Immature natural killer cell (primary cell): Measurements from ENCODE around the gene FAM78B. TPM values are rescaled to one million over a fixed set of nuclear protein-coding genes. Genes with fewer than 3 reads are reported as not detected.
A peak's percentile ranks its signal among the peaks of the same experiment; 100 is the strongest.

Source experiments
- DNase-seq, 3 donors: peaks; one replicate each; pipeline ENCODE4 v3.0.0; 2022; ENCODE audit warnings: mixed read lengths in 1 of 3
- H3K27ac Mint-ChIP-seq, 6 donors: one replicate each; pipeline ENCODE4 v1.8.0; 2020; ENCODE audit warnings: mixed read lengths in 6 of 6, mild to moderate bottlenecking in 5 of 6, inconsistent platforms in 4 of 6, moderate library complexity in 3 of 6
- H3K27me3 Mint-ChIP-seq, 3 donors: one replicate each; pipeline ENCODE4 v1.8.0; 2020 to 2021; ENCODE audit warnings: low read depth in 3 of 3, mild to moderate bottlenecking in 3 of 3, mixed read lengths in 3 of 3, moderate library complexity in 3 of 3, inconsistent platforms in 1 of 3
- H3K36me3 Mint-ChIP-seq, 3 donors: one replicate each; pipeline ENCODE4 v1.8.0; 2020; ENCODE audit warnings: mixed read lengths in 3 of 3, inconsistent platforms in 2 of 3, mild to moderate bottlenecking in 2 of 3
- H3K4me1 Mint-ChIP-seq, 2 donors: one replicate each; pipeline ENCODE4 v1.8.0; 2020; ENCODE audit warnings: inconsistent platforms in 2 of 2, mild to moderate bottlenecking in 2 of 2, mixed read lengths in 2 of 2, moderate library complexity in 1 of 2
- H3K4me3 Mint-ChIP-seq, 5 donors: one replicate each; pipeline ENCODE4 v1.8.0; 2020; ENCODE audit warnings: mild to moderate bottlenecking in 5 of 5, mixed read lengths in 5 of 5, inconsistent platforms in 3 of 5, moderate library complexity in 3 of 5
- H3K9me3 Mint-ChIP-seq, 6 donors: one replicate each; pipeline ENCODE4 v1.8.0; 2020; ENCODE audit warnings: mild to moderate bottlenecking in 6 of 6, mixed read lengths in 6 of 6, inconsistent platforms in 4 of 6, moderate library complexity in 3 of 6
- polyA plus RNA-seq, 3 donors: library from polyadenylated mRNA; unstranded; fragments of 300-500 nt; fragmentation: Illumina TruSeq; gene quantifications; one replicate each; pipeline ENCODE4 v1.2.3, GENCODE V29; 2021

FAM78B gene
- polyA plus RNA-seq, 3 donors from 2014 or later, result not detected

DNA sequence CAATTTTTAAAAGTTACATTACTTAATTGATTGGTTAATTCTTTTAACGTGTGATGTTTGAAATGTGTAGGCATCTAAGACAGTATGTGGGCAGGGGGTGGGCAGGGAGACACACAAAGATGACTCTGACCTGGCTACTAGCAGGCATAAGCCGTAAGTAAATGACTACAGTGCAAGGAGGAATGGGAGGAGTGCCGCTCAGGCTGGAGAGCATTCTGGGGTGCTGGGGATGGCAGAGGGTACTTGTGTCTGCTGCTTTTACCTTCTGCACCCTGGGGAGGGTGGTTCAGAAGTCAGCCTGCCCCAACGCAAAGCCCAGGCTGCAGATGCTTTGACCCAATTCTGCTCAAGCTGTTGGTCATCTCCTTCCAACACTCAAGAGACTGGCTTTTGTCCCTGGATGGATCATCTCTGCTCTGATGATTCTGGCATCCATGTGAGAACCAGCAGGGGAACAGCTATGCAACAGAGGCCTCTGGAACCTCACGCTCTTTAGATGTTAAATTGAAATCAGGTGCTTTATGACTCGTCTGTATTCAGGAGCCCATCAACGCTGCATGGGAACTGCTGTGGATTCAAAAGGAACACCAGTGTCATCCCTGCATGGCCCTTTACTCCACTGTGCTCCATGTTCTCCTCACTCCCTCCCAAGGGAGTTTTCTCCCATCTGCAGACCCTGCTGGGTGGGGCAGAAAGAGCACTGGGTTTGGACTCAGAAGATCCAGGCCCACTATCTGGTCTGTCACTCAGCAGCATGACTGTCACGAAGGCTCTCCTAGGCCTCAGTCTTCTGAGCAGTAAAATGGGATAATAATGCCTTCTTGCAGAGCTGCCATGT lies 78.8 kb downstream of the FAM78B start:
- no peak overlapping the region for H3K4me3 Mint-ChIP-seq
- H3K27me3 Mint-ChIP-seq, result peaks cover 2 to 6% (median 4%) of the 10 kb centered on the region in 3 donors
- no peaks in the 10 kb centered on the region for H3K36me3 Mint-ChIP-seq
- DNase-seq, result no peak
- H3K4me1 Mint-ChIP-seq, result no peaks in the 10 kb centered on the region
- peaks cover 0 to 5% (median 0%) of the 10 kb centered on the region in 6 donors for H3K9me3 Mint-ChIP-seq
- no peak overlapping the region for H3K27ac Mint-ChIP-seq

DNA sequence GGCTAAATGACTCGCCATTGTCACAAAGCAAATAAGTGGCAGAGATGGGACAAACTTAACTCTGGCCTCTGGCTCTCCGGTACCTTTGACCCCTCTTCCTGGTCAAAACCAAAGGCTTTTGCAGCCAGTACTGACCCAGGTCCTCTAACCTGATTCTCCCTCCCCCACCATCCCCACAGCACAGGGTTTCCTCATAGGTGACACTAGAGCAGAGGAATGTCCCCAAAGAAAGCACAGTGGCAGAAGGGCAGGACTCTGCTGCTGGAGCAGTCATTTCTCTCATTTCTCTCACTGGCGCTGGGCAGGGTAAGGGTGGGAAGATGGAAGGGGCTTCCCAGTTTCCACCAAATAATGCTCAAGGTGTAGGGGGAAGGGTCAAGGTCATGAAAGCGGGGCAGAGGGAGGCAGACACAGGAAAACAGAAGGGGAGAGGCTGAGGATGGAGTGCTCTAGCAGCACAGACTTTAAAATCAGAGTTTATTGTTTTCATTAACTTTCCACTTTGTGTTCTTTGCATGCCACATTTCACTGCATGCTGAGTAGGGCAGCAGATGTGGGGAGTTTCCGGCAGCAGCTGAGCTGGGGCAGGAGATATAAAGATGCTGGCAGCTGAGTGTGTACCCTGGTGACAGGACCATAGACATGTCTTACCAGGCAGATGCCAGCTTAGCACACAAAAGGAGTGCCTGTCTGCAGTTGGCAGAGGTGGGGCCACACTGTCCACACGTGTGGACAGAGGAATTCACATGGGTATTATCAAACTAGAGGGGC lies 80.5 kb downstream of the FAM78B start:
- no peak for DNase-seq
- peaks cover 0 to 3% (median 0%) of the 10 kb centered on the region in 6 donors for H3K9me3 Mint-ChIP-seq
- peaks cover 2 to 8% (median 6%) of the 10 kb centered on the region in 3 donors for H3K27me3 Mint-ChIP-seq
- no peak overlapping the region for H3K4me3 Mint-ChIP-seq
- H3K4me1 Mint-ChIP-seq, result no peaks in the 10 kb centered on the region
- H3K27ac Mint-ChIP-seq, result peak overlapping the region in 1 of 6 donors; percentile 44
- no peaks in the 10 kb centered on the region for H3K36me3 Mint-ChIP-seq

DNA sequence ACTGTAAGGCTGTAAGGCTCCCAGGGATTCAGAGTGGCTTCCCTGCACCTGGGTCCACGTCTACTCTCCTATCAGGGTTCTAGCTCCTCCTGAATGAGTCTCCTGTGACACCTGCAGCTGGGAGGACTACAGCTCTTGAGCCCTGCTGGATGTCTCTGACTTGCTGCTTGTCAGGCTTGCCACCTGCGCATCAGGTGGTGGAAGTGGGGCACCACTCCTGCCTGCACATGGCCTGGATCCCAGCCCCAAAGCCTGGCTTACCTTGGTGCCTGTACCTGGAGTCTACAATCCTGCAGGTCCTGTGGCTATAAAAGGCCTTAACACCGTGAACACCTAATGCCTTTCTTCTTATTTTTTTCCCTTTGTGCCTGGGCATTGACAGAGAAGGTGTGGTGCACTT lies 82.2 kb downstream of the FAM78B start:
- peaks cover 2 to 7% (median 3%) of the 10 kb centered on the region in 3 donors for H3K27me3 Mint-ChIP-seq
- DNase-seq, result no peak

DNA sequence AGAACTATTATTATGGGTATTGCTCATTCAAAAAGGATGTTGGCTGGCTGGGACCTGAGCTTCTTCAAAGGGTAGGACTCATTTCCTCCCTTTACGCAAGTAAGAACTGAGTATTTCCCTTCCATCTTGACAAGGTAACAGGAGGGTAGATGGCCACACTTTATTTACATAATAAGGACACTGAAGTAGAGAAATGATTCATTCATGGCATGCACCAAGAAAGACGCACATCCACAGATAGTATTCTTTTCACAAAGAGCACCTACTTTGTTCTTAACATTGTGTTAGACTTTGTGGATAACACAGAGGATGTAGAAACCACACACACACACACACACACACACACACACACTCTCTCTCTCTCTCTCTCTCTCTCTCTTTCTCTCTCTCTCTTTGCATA lies 82.9 kb downstream of the FAM78B start:
- H3K9me3 Mint-ChIP-seq, result peaks cover 0 to 3% (median 0%) of the 10 kb centered on the region in 6 donors
- DNase-seq, result no peak
- no peak overlapping the region for H3K4me3 Mint-ChIP-seq
- H3K27ac Mint-ChIP-seq, result no peak overlapping the region
- H3K36me3 Mint-ChIP-seq, result no peaks in the 10 kb centered on the region
- peaks cover 3 to 7% (median 3%) of the 10 kb centered on the region in 3 donors for H3K27me3 Mint-ChIP-seq
- H3K4me1 Mint-ChIP-seq, result peaks cover 2 to 10% of the 10 kb centered on the region in 2 donors

More for the DNA sequence above, 82.2 kb downstream of the FAM78B start:
- H3K27ac Mint-ChIP-seq, result no peak overlapping the region
- peaks cover 2 to 10% of the 10 kb centered on the region in 2 donors for H3K4me1 Mint-ChIP-seq
- H3K9me3 Mint-ChIP-seq, result peaks cover 0 to 3% (median 0%) of the 10 kb centered on the region in 6 donors
- H3K4me3 Mint-ChIP-seq, result no peak overlapping the region
- no peaks in the 10 kb centered on the region for H3K36me3 Mint-ChIP-seq

DNA sequence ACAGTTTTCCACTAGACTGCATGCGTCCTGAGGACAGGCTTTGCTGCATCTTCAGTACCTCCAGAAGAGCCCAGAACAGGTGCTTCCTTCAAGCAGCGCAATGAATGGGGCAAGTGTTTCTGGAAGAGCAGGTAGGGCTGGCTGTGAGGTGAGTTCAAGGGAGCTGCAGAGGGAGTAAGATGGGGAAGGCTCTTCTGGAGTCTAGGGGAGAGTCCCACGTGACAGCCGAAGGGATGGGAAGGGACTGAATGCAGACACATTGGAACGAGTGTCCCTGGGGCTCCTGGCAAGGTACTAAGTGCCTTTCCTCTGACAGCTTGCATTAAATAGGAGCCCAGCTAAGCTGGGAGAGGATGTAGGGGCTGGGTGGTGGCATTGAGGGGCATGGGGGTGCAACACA lies 84.2 kb downstream of the FAM78B start:
- H3K27me3 Mint-ChIP-seq, result peaks cover 3 to 7% (median 3%) of the 10 kb centered on the region in 3 donors
- no peak overlapping the region for H3K27ac Mint-ChIP-seq
- H3K4me3 Mint-ChIP-seq, result no peak overlapping the region
- peaks cover 0 to 3% (median 0%) of the 10 kb centered on the region in 6 donors for H3K9me3 Mint-ChIP-seq
- no peaks in the 10 kb centered on the region for H3K36me3 Mint-ChIP-seq
- peaks cover 2 to 10% of the 10 kb centered on the region in 2 donors for H3K4me1 Mint-ChIP-seq
- no peak for DNase-seq

DNA sequence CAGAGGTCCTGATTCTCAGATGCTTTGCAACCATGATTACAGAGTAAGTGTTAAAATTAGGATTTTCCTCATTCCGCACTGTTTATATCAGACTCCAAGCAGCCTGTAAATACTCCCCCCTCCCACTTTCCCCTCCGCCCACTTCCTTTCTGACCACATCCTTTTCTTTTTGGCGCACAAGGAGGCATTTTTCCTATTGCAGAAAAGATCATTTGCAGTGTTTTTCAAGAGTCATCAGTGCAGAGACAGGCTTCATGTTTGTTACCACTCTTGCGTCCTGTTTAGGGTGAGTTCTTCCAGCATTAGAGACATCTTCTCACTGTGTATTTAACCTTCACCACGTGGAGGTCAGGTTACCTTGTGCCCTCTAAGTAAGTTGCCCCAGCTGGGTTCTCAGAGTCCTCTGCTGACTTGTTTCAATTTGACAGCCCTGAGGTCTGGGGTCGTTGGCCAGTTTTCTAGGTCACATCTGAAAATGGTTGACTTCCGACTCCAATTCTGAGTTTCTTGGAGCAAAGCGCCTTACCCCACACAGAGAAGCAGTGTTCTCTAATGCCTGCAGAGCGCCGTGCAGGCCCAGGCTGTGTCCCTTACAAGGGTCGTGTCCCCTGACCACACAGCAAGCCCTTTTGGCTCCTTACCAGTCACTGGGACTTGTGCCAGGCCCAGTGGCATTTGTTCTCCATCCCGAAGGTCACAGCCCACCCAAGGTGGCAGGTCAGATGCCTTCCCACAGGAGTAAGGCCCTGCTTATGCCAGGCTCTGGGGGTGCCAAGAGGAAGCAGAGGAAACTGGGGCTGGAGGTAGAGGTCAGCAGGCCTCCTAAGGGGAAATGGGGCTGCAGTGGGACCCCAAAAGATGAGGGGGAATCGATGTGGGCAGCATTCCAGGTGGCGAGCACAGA lies 85.6 kb downstream of the FAM78B start:
- H3K27ac Mint-ChIP-seq, result no peak overlapping the region
- DNase-seq, result no peak
- H3K4me3 Mint-ChIP-seq, result no peak overlapping the region
- H3K36me3 Mint-ChIP-seq, result no peaks in the 10 kb centered on the region
- peaks cover 0 to 3% (median 0%) of the 10 kb centered on the region in 6 donors for H3K9me3 Mint-ChIP-seq
- H3K4me1 Mint-ChIP-seq, result peaks cover 2 to 10% of the 10 kb centered on the region in 2 donors
- H3K27me3 Mint-ChIP-seq, result peaks cover 3 to 7% (median 3%) of the 10 kb centered on the region in 3 donors

DNA sequence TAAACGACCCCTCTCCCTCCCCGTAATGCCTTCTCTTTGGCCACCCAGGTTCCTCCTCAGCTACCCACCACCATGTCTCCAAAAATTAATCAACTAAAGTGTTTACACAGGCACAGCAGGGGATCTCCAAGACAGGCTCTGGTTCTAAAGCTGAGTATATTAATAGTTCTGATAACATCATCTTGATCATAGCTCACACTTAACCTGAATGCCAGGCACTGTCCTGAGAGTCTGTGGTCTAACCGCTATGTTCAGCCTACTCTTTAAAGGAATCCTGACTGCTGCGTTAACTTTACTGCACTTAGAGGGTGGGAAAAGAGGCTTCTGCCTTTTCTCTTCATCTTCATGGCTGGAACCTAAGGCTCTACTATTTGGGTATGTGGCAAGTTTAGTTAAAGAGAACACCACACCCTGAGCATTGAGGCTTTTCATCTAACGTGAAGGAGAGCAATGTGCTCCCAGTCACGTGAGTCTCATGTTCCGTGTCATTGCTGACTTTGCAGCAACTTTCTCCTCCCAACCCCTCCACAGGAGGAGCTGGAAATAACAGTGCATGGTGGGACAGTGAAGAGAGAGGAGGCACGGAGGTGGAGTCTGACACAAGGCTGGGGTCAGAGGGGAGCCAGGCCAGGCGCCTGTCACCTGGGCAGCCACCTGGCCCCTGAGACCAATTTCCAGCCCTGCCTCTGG lies 86.4 kb downstream of the FAM78B start:
- DNase-seq, result no peak
- Mint-ChIP-seq H3K9me3 (peaks cover 0 to 3% (median 0%) of the 10 kb centered on the region in 6 donors), H3K4me1 (peaks cover 2 to 10% of the 10 kb centered on the region in 2 donors), H3K27ac (no peak overlapping the region), H3K4me3 (peak overlapping the region in 1 of 5 donors; percentile 39), H3K36me3 (no peaks in the 10 kb centered on the region), H3K27me3 (peaks cover 3 to 7% (median 3%) of the 10 kb centered on the region in 3 donors)

DNA sequence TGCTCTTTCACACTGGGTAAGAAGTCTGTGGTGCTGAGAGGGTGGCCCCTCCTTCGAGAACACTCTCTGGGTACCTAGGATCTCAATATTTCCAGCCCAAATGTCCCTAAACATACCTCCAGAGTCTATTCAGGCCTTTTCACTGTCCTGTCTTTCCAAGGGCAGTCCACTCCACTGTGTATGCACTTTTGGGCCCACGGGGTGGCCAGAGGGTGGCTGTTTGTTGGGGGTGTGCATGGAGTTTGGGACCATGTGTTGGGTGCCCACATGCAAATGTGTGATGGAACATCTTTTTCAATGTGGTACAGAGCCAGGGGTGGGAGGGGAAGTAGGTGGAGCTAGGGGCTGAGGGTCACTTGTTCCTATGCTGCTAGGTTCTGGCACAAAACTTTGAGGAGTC lies 87.5 kb downstream of the FAM78B start:
- H3K9me3 Mint-ChIP-seq, result peaks cover 0 to 3% (median 0%) of the 10 kb centered on the region in 6 donors
- H3K4me1 Mint-ChIP-seq, result peaks cover 2 to 10% of the 10 kb centered on the region in 2 donors
- no peaks in the 10 kb centered on the region for H3K36me3 Mint-ChIP-seq
- H3K27ac Mint-ChIP-seq, result no peak overlapping the region
- H3K27me3 Mint-ChIP-seq, result peaks cover 0 to 7% (median 3%) of the 10 kb centered on the region in 3 donors
- H3K4me3 Mint-ChIP-seq, result no peak overlapping the region
- DNase-seq, result no peak

DNA sequence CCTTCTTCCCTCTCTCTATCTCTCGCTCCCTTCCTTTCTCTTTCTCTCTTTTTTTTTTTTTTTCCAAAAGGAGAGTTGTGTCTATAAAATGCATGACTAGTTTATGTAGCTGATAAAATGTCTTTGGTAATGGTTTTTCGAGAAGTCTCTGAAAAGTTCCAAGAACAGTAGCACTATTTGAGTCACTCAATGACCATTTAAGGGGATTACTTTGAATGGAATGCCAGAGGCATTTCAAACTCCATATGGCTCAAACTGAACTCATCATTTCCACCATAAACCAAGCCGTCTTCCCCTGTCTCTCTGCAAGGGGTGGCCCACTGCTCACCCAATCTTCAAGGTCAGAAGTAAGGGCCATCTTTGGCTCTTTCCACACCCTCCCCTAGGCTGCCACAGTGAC lies 93.3 kb downstream of the FAM78B start:
- Mint-ChIP-seq H3K36me3 (no peaks in the 10 kb centered on the region), H3K4me1 (no peaks in the 10 kb centered on the region), H3K27ac (no peak overlapping the region), H3K4me3 (no peak overlapping the region), H3K27me3 (peaks cover 0 to 2% (median 0%) of the 10 kb centered on the region in 3 donors), H3K9me3 (peaks cover 0 to 2% (median 0%) of the 10 kb centered on the region in 6 donors)
- DNase-seq, result no peak

DNA sequence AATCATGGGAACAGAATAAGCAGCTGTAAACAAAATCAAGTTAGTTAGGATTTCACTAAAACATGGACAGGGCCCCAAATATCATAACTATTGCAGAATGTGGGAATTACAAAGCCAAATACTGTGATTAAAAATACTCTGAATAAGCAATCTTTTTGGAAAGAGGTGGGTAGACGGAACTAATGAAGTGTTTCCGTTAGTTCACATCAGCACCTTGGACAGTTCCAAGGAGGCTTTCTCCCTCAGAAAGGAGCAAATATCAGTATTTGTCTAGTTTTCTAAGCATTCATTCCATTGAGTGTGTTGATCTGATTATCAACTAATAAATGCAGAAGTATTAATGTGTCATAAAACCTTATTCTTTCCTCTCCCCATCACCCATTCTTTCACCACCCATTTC lies 97.4 kb downstream of the FAM78B start:
- Mint-ChIP-seq H3K36me3 (no peaks in the 10 kb centered on the region), H3K27ac (no peak overlapping the region), H3K4me1 (no peaks in the 10 kb centered on the region), H3K27me3 (peaks cover 3 to 4% (median 4%) of the 10 kb centered on the region in 3 donors), H3K4me3 (no peak overlapping the region), H3K9me3 (peaks cover 0 to 2% (median 0%) of the 10 kb centered on the region in 6 donors)
- no peak for DNase-seq

DNA sequence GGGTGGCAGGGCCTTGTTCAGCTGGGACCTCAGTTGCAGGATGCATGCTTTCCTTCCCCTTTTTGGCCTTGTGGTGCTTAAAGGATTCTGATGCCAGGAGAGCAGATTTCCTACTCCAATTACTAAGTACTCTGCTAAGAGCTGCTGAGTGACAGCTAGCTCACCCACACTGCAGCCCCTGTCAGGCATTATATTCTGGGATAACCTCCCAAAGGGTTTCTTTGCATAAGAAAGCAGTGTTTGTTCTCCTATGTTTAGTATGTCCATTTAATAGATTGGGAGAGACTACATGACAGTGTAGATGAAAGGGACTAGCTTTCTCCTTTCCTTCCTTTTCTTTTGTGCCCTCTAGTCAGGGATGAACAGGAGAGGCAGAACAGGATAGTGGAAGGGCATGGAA lies 100.7 kb downstream of the FAM78B start:
- no peaks in the 10 kb centered on the region for H3K36me3 Mint-ChIP-seq

DNA sequence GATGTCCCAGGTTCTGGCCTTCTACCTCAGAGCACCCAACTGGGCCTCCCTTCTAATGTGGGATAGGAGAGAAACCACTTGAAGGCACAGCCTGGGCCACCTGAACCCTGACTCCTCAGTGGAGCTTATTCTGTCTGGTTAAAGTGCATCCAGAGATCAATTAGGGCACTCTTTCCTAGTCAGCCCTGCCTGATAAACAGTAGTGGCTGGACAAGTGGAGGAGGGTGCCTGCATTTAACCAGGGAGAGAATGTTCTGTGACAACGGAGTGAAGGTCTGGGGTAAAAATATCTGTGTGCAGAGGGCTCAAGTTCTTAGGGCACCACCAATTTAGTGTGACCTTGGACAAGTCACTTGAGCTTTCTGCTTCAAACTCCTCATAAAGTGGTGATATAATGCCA lies 101.8 kb downstream of the FAM78B start:
- no peak for DNase-seq
- peaks cover 1 to 4% (median 4%) of the 10 kb centered on the region in 3 donors for H3K27me3 Mint-ChIP-seq
- peaks cover 0 to 6% (median 0%) of the 10 kb centered on the region in 6 donors for H3K9me3 Mint-ChIP-seq
- no peaks in the 10 kb centered on the region for H3K4me1 Mint-ChIP-seq
- no peak overlapping the region for H3K4me3 Mint-ChIP-seq
- no peaks in the 10 kb centered on the region for H3K36me3 Mint-ChIP-seq
- H3K27ac Mint-ChIP-seq, result no peak overlapping the region

More for the DNA sequence above, 100.7 kb downstream of the FAM78B start:
- Mint-ChIP-seq H3K4me3 (no peak overlapping the region), H3K9me3 (peaks cover 0 to 6% (median 0%) of the 10 kb centered on the region in 6 donors), H3K4me1 (no peaks in the 10 kb centered on the region), H3K27ac (no peak overlapping the region), H3K27me3 (peaks cover 1 to 4% (median 3%) of the 10 kb centered on the region in 3 donors)
- DNase-seq, result no peak
